Measurements from ENCODE around the gene OR12D2. TPM values are rescaled to one million over a fixed set of nuclear protein-coding genes. Genes with fewer than 3 reads are reported as not detected.

The OR12D2 gene
- total and polyA plus RNA-seq, 8 donors: not detected

GRCh38 chr6:29414588-29414987 lies 19.2 kb downstream of the OR12D2 start, which contains the start of gene OR12D1:
Gene OR12D1, plus strand, starts transcription at chr6:29414928.
- Histone ChIP-seq H3K27ac (no peak within 1 kb of the TSS), H3K27me3 (no peaks in the 10 kb centered on the region), H3K4me1 (no peaks in the 10 kb centered on the region), H3K36me3 (no peaks in the 10 kb centered on the region), H3K9me3 (peaks cover 0 to 8% (median 0%) of the 10 kb centered on the region in 4 donors), H3K4me3 (no peak within 1 kb of the TSS)
- intact Hi-C loops (cut with DNase I; ENCODE audit: low total_unique reads): no loop called here
- TF ChIP-seq CTCF (IDR thresholded peaks at IDR 0.05): no peak
- TF ChIP-seq POLR2AphosphoS5 (IDR thresholded peaks at IDR 0.05): no peak
- no peak for TF ChIP-seq POLR2A (IDR thresholded peaks at IDR 0.05)
- no peak for TF ChIP-seq EP300 (IDR thresholded peaks at IDR 0.05)
- peak in 1 of 2 donors; percentile 3 for DNase-seq

- WGBS, 5 donors: 69 to 83% (median 78%) methylated on average over 3 of the region's 3 CpGs
- TF ChIP-seq EP300 (IDR thresholded peaks at IDR 0.05): no peak
- TF ChIP-seq CTCF (IDR thresholded peaks at IDR 0.05): no peak
- no peak for TF ChIP-seq POLR2A (IDR thresholded peaks at IDR 0.05)
- TF ChIP-seq POLR2AphosphoS5 (IDR thresholded peaks at IDR 0.05): no peak
- H3K27ac ChIP-seq: no peak overlapping the region
- no peak overlapping the region for H3K4me3 ChIP-seq
- intact Hi-C loops (cut with DNase I; ENCODE audit: low total_unique reads): no loop called here
- no peaks in the 10 kb centered on the region for H3K36me3 ChIP-seq
- no peak for DNase-seq
- H3K27me3 ChIP-seq: no peaks in the 10 kb centered on the region
- H3K9me3 ChIP-seq: peaks cover 0 to 6% (median 2%) of the 10 kb centered on the region in 4 donors
- H3K4me1 ChIP-seq: no peaks in the 10 kb centered on the region
Observed at GRCh38 chr6:29419516-29419915, 24.1 kb downstream of the OR12D2 start.

GRCh38 chr6:29424168-29424567 lies 28.7 kb downstream of the OR12D2 start:
- Histone ChIP-seq H3K27me3 (peaks cover 0 to 14% (median 0%) of the 10 kb centered on the region in 3 donors), H3K27ac (no peak overlapping the region), H3K4me1 (no peaks in the 10 kb centered on the region), H3K36me3 (no peaks in the 10 kb centered on the region), H3K9me3 (peaks cover 0 to 9% (median 3%) of the 10 kb centered on the region in 4 donors), H3K4me3 (no peak overlapping the region)
- TF ChIP-seq CTCF (IDR thresholded peaks at IDR 0.05): no peak
- no peak for TF ChIP-seq POLR2A (IDR thresholded peaks at IDR 0.05)
- no peak for TF ChIP-seq EP300 (IDR thresholded peaks at IDR 0.05)
- TF ChIP-seq POLR2AphosphoS5 (IDR thresholded peaks at IDR 0.05): no peak
- intact Hi-C loops (cut with DNase I; ENCODE audit: low total_unique reads): no loop called here
- WGBS, 5 donors: 84 to 96% (median 93%) methylated on average over 2 of the region's 2 CpGs
- DNase-seq: no peak

GRCh38 chr6:29424575-29424974 lies 29.1 kb downstream of the OR12D2 start:
- no peak for DNase-seq
- no peak overlapping the region for H3K4me3 ChIP-seq
- TF ChIP-seq CTCF (IDR thresholded peaks at IDR 0.05) (no peak), EP300 (IDR thresholded peaks at IDR 0.05) (no peak), POLR2AphosphoS5 (IDR thresholded peaks at IDR 0.05) (no peak), POLR2A (IDR thresholded peaks at IDR 0.05) (no peak)
- no peaks in the 10 kb centered on the region for H3K4me1 ChIP-seq
- 25 to 35% (median 29%) methylated on average over 2 of the region's 2 CpGs for WGBS, 5 donors
- peaks cover 0 to 9% (median 3%) of the 10 kb centered on the region in 4 donors for H3K9me3 ChIP-seq
- intact Hi-C loops (cut with DNase I; ENCODE audit: low total_unique reads): no loop called here
- no peaks in the 10 kb centered on the region for H3K36me3 ChIP-seq
- no peak overlapping the region for H3K27ac ChIP-seq
- peaks cover 0 to 14% (median 0%) of the 10 kb centered on the region in 3 donors for H3K27me3 ChIP-seq

Data from stomach (tissue), 9 donors.